HepG2 (cell line): ENCODE measurements around the gene C9orf50. TPM values are rescaled to one million over a fixed set of nuclear protein-coding genes. Genes with fewer than 3 reads are reported as not detected.

ENCODE experiments used
- CREM ChIP-seq, 2 experiments: sonication (generic) in 1 of 2; formaldehyde crosslinking in 1 of 2; IDR thresholded peaks; 2 replicates each; pipeline versions ENCODE4 v1.4.0 to v1.6.1; 2016 to 2020; ENCODE audit warnings: antibody characterized with exemption in 1 of 2, mild to moderate bottlenecking in 1 of 2, missing genetic modification reagents in 1 of 2
- ELF1 ChIP-seq: sonication (generic); formaldehyde crosslinking; IDR thresholded peaks from 2 replicates; pipeline ENCODE4 v1.4.0; 2020; ENCODE audit warnings: missing genetic modification reagents
- GRHL1 ChIP-seq: sonication (generic); formaldehyde crosslinking; conservative IDR thresholded peaks from 2 replicates; pipeline ENCODE4 v1.8.0; 2022; ENCODE audit warnings: missing genetic modification reagents
- HCFC1 ChIP-seq: fragments of 150-350 bp; IDR thresholded peaks from 2 replicates; pipeline ENCODE4 v1.6.1; 2014; ENCODE audit warnings: low read depth, low read length
- LCORL ChIP-seq, 2 experiments: fragments of 450-650 bp in 1 of 2; sonication (generic) in 1 of 2; formaldehyde crosslinking in 1 of 2; IDR thresholded peaks; 2 replicates each; pipeline versions ENCODE4 v1.5.0 to v1.6.1; 2017 to 2020; ENCODE audit warnings: antibody characterized with exemption in 1 of 2, missing genetic modification reagents in 1 of 2
- NFYC ChIP-seq: IDR thresholded peaks from 2 replicates; pipeline ENCODE4 v1.6.1; 2016; ENCODE audit warnings: missing genetic modification reagents, missing compliant biosample characterization
- PHF20 ChIP-seq: sonication (generic); formaldehyde crosslinking; IDR thresholded peaks from 2 replicates; pipeline ENCODE4 v1.5.0; 2020; ENCODE audit warnings: mild to moderate bottlenecking, missing genetic modification reagents
- RAD51 ChIP-seq: fragments of 450-650 bp; IDR thresholded peaks from 2 replicates; pipeline ENCODE4 v1.6.1; 2016; ENCODE audit warnings: borderline replicate concordance
- REPIN1 ChIP-seq: sonication (generic); formaldehyde crosslinking; IDR thresholded peaks from 2 replicates; pipeline ENCODE4 v1.8.0; 2022; ENCODE audit warnings: missing genetic modification reagents, low read depth, mild to moderate bottlenecking, borderline replicate concordance
- SNAPC2 ChIP-seq: sonication (generic); formaldehyde crosslinking; IDR thresholded peaks from 2 replicates; pipeline ENCODE4 v1.8.1; 2022; ENCODE audit warnings: mild to moderate bottlenecking, missing genetic modification reagents
- SUZ12 ChIP-seq: fragments of 150-350 bp; IDR thresholded peaks from 2 replicates; pipeline ENCODE4 v1.6.1; 2014; ENCODE audit warnings: low read depth, low read length
- SYNCRIP ChIP-seq: fragments of 200-400 bp; formaldehyde crosslinking; IDR thresholded peaks from 2 replicates; pipeline ENCODE4 v1.6.1; 2018; ENCODE audit warnings: mild to moderate bottlenecking, low read depth, low read length; ENCODE audit not compliant: insufficient read depth
- TEAD3 ChIP-seq: optimal IDR thresholded peaks from 2 replicates; pipeline ENCODE3; 2016; ENCODE audit warnings: borderline replicate concordance
- ZBED4 ChIP-seq: sonication (generic); formaldehyde crosslinking; IDR thresholded peaks from 2 replicates; pipeline ENCODE4 v1.4.0; 2020; ENCODE audit warnings: missing genetic modification reagents, borderline replicate concordance
- ZFX ChIP-seq: sonication (generic); formaldehyde crosslinking; IDR thresholded peaks from 2 replicates; pipeline ENCODE4 v1.4.0; 2020; ENCODE audit warnings: mild to moderate bottlenecking, low read depth, missing genetic modification reagents, moderate library complexity
- ZNF574 ChIP-seq: sonication (generic); formaldehyde crosslinking; IDR thresholded peaks from 2 replicates; pipeline ENCODE4 v1.4.0; 2020; ENCODE audit warnings: missing genetic modification reagents
- ZNF597 ChIP-seq: sonication (generic); formaldehyde crosslinking; IDR thresholded peaks from 2 replicates; pipeline ENCODE4 v1.5.0; 2020; ENCODE audit warnings: missing genetic modification reagents
- polyA plus RNA-seq, 8 experiments: library from polyadenylated mRNA; depleted of rRNA in 3 of 8; stranded (reverse) in 7 of 8; unstranded in 1 of 8; fragments of >200 nt; fragmentation: Illumina TruSeq in 4 of 8; extraction: Trizol in 4 of 8; gene quantifications; 2 replicates each; pipeline versions ENCODE4 v1.2.1 to v1.2.3, GENCODE V29; 2011 to 2016; ENCODE audit warnings: low read depth in 4 of 8, missing spikeins in 1 of 8, mixed read lengths in 1 of 8; ENCODE audit not compliant: insufficient read depth in 1 of 8
- total RNA-seq, 5 experiments: library from RNA; depleted of rRNA; stranded (reverse); fragments of >200 nt; fragmentation: Illumina TruSeq; extraction: Trizol; gene quantifications; 2 replicates each; pipeline ENCODE4 v1.2.3, GENCODE V29; 2016; ENCODE audit warnings: low read depth in 1 of 5
- TF ChIP-seq, protein P1 (sequence below): sonication (generic); formaldehyde crosslinking; IDR thresholded peaks from 2 replicates; pipeline ENCODE4 v1.4.0; 2020; ENCODE audit warnings: missing genetic modification reagents

Gene C9orf50
- total and polyA plus RNA-seq, 2 of the 13 experiments (the other 11 are each of a cell fraction or from before 2014, with no cell fraction given): not detected

GRCh38 chr9:129584136-129584535 is 36.8 kb downstream of the C9orf50 start (continued):
- TF ChIP-seq ZBED4 (peak; percentile 31; the same call in 1 of the 2 replicates), SNAPC2 (CRISPR knock-in tag) (no peak), SUZ12 (peak; percentile 59), ELF1 (CRISPR knock-in tag) (peak; percentile 97), ZNF574 (0 out of 2 replicates have a peak, but pooled peaks have one; percentile 22), HCFC1 (peak; percentile 86), GRHL1 (CRISPR knock-in tag) (no peak), PHF20 (CRISPR knock-in tag) (peak; percentile 18; the same call in 1 of the 2 replicates), RAD51 (peak; percentile 51; the same call in 1 of the 2 replicates), ZFX (CRISPR knock-in tag) (peak; percentile 70; the same call in 1 of the 2 replicates), SYNCRIP (no peak), CREM (IDR thresholded peaks at IDR 0.05) (peak; percentile 62), CREM (CRISPR knock-in tag; IDR thresholded peaks at IDR 0.05) (no peak), REPIN1 (0 out of 2 replicates have a peak, but pooled peaks have one; percentile 14), ZNF597 (CRISPR knock-in tag) (no peak), LCORL (IDR thresholded peaks at IDR 0.05) (no peak), LCORL (CRISPR knock-in tag; IDR thresholded peaks at IDR 0.05) (peak; percentile 41), NFYC (CRISPR knock-in tag) (peak; percentile 92), TEAD3 (CRISPR knock-in tag) (peak; percentile 26)
- TF ChIP-seq, protein P1, sequence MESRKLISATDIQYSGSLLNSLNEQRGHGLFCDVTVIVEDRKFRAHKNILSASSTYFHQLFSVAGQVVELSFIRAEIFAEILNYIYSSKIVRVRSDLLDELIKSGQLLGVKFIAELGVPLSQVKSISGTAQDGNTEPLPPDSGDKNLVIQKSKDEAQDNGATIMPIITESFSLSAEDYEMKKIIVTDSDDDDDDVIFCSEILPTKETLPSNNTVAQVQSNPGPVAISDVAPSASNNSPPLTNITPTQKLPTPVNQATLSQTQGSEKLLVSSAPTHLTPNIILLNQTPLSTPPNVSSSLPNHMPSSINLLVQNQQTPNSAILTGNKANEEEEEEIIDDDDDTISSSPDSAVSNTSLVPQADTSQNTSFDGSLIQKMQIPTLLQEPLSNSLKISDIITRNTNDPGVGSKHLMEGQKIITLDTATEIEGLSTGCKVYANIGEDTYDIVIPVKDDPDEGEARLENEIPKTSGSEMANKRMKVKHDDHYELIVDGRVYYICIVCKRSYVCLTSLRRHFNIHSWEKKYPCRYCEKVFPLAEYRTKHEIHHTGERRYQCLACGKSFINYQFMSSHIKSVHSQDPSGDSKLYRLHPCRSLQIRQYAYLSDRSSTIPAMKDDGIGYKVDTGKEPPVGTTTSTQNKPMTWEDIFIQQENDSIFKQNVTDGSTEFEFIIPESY (CRISPR knock-in tag): no peak
